Activated T-cell treated with anti-CD3 and anti-CD28 coated beads for 48 hours (primary cell): ENCODE data around the gene ZNF688.
"Not testable (repeated sequence)": the region's sequence is repeated elsewhere in the genome, so short reads cannot be mapped to it uniquely, and the experiment has no call there.

Experiments used
- DNase-seq: peaks from one replicate; pipeline ENCODE4 v3.0.0-alpha.2; 2020; ENCODE audit warnings: low read depth

ZNF688 gene

GRCh38 chr16:30571445-30572322 lies at the start of gene ZNF688:
TSS of gene ZNF688 (minus strand) at chr16:30571714. CDS start at chr16:30571629, 85 bp downstream.
- DNase-seq: peak; percentile 86

GRCh38 chr16:30620169-30620568 lies 48.7 kb upstream of the ZNF688 start:
- no peak for DNase-seq

DNA sequence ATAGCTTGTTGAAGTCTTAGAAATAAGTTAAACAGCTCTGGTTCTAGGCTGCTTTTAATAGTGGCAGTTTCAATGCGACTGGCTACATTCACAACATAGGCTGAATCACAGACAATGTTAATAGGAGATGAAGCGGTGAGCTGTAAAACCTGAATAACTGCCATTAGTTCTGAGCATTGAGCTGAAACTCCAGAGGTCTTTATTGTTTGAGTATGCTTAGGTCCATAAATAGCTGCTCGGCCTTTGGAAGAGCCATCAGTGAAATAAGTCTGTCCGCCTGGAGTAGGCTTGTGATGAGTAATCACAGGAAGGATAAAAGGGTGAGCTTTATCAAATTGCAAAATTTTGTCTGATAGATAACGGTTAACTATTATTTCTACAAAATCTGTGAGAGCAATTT lies 48.1 kb upstream of the ZNF688 start:
- DNase-seq: no peak

DNA sequence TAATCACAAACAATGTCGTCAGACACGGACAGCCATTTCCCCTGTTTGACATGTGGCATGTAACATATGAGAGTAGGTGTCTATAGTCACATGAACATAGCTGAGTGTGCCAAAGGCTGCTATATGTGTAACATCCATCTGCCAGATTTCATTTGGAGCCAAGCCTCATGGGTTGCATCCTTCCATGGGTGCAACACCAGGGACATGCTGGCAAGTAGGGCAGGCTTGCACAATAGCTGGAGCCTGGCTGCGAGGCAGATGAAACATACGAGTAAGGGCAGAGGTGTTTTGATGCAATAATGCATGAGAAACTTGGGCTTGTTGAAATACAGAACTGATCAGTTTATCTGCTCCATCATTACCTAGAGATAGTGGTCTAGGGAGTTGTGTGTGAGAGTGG lies 47.7 kb upstream of the ZNF688 start:
- DNase-seq: no peak

DNA sequence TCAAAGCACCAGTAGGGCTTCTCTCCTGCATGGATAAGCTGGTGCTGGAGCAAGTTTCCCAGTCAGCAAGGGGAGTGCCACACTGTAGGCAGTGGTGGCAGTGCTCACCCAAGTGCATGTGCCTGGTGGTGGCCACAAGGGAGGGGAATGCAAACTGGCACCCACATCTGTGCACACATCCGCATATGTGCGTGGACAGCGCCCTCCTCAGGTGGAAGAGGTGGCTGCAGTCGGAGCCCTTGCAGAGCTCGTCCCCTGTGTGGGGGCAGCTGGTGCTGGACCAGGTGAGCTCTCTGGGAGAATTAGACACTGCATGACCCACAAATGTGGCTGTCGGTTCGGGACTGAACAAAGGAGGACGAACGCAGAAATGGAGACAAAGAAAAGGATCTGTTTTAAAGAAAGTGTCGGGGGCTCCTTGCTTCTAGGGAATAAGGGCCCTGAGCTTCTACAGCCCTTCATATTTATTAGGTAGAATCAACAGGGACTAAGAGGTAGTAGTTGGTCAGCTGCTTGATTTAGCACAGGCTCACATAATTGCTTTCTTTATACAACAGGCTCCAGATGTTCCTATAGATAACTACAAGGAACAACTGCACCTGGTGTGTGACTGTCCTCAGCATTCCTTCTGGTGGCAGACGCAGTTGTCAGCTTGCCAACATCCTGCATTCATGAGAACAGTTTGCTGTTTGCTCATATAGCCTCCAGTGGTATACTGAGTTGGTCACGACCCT lies 44.0 kb upstream of the ZNF688 start:
- peak; percentile 84 for DNase-seq

- DNase-seq: peak; percentile 90
Observed at GRCh38 chr16:30609926-30610839, 38.7 kb upstream of the ZNF688 start, which contains the start of gene ZNF689. TSS of gene ZNF689 (minus strand) at chr16:30610389. CDS start at chr16:30610041, 348 bp downstream.

GRCh38 chr16:30609002-30609925 lies 37.8 kb upstream of the ZNF688 start:
- peak; percentile 39 for DNase-seq

GRCh38 chr16:30606004-30606403 lies 34.5 kb upstream of the ZNF688 start:
- no peak for DNase-seq

DNA sequence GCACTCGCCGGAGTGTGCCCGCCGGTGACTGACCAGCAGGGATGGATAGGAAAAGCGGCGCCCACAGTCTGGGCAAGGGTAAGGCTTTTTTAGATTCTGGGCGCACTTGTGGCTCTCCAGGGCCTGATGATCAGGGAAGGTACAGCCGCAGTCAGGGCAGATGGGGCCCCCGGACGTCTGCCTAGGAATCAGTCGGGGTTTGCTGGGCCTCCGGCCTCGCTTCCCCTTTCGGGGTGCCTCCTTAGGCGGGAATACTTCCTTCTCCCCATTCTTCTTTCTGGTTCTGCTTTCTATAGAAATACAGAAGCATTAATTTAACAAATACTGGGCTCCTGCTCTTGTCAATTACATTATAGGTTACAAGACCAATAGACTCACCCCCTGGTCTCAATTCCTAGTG lies 33.6 kb upstream of the ZNF688 start:
- no peak for DNase-seq

DNA sequence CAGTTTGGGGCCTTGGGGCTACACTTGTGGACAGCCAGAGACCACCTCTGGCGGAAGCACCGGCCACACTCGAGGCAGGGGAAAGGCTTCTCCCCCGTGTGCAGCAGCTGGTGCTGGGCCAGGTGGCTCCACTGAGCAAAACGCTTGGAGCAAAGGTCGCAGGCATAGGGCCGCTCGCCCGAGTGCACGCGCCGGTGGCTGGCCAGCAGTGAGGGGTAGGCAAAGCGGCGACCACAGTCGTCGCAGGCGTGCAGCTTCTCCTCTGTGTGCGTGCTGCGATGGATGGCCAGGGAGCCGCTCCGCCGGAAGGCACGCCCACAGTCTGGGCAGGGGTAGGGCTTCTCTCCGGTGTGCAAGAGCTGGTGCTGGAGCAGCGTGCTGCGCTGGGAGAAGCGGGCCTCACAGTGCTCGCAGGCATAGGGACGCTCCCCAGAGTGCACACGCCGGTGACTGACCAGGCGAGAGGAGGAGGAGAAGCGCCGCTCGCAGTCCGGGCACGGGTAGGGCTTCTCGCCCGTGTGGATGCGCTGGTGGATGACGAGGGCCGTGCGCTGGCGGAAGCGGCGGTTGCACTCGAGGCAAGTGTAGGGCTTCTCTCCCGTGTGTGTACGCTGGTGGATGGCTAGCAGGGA lies 32.9 kb upstream of the ZNF688 start:
- no peak for DNase-seq

- DNase-seq: no peak
Observed at GRCh38 chr16:30603945-30604315, 32.4 kb upstream of the ZNF688 start.

- no peak for DNase-seq
Observed at GRCh38 chr16:30602616-30603277, 31.2 kb upstream of the ZNF688 start.

DNA sequence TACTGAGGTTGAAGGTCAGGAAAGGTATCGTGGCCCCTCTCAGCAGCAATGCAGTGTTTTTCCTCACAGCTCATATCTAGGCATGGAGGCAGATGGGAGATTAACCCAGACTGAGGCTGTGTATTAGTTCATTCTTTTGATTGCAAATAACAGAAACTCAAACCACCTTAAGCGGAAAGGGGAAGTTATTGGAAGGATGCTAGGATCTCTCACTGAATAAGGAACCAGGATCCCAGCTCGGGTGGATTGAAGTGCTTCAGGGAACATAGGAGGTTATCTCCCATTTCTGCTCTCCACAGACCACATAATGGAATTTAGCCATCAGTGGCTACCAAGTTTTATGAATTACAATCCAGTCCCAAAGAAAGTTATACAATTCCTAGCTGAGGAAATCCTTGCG lies 30.5 kb upstream of the ZNF688 start:
- no peak for DNase-seq

DNA sequence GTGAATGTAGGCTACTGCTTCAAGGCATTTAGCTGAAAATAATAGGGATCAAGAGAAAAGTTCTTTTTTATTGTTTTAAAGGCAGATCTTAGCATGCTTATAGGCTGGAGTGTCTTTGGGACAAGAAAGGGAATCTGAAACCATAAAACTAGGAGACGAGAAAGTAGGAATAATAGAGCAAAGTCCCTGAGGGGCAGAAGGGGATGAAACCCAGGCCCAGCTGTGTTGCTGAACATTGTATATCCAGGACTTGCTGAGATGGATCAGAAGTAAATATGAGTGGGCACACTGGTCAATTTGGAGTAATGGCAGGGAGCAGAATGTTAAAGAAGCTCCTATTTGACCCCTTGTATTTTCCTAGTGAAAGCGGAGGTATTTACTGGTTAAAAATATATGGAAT lies 29.4 kb upstream of the ZNF688 start:
- no peak for DNase-seq

DNA sequence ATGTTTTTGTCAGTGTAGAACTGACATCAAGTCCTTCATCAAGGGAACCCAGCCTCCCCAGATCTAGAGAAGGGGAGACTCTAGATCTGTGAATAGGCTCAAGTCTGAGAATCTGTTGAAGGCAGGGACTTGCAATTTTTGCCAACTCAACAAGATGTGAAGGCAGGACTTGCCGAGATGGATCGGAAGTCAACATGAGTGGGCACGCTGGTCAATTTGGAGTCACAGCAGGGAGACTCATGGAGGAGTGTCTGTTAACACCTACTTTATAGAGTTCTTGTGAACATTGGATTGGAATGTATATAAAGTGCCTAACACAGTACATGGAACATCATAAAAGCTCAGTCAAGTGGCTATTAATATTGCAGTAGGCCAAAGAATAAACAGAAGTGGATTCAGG lies 28.7 kb upstream of the ZNF688 start:
- no peak for DNase-seq

DNA sequence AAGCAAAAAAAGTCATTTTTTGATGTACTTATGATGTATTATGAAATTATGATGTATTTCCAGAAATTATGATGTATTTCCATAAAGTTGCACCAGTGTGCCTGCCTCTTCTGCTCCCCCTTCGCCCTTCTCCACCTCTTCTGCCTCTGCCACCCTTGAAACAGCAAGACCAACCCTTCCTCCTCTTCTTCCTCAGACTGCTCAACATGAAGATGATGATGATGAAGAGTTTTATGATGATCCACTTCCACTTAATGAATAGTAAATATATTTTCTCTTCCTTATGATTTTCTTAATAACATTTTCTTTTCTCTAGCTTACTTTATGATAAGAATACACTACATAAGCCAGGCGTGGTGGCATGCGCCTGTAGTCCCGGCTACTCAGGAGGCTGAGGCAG lies 21.4 kb upstream of the ZNF688 start:
- DNase-seq: no peak

DNA sequence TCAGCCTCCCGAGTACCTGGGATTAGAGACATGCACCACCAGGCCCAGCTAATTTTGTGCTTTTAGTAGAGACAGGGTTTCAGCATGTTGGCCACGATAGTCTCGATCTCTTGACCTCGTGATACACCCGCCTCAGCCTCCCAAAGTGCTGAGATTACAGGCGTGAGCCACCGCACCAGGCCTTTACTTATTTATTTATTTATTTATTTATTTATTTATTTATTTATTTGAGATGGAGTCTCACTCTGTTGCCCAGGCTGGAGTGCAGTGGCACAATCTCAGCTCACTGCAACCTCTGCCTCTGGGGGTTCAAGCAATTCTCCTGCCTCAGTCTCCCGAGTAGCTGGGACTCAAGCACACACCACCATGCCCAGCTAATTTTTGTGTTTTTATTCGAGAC lies 19.4 kb upstream of the ZNF688 start:
- DNase-seq: not testable (repeated sequence)

DNA sequence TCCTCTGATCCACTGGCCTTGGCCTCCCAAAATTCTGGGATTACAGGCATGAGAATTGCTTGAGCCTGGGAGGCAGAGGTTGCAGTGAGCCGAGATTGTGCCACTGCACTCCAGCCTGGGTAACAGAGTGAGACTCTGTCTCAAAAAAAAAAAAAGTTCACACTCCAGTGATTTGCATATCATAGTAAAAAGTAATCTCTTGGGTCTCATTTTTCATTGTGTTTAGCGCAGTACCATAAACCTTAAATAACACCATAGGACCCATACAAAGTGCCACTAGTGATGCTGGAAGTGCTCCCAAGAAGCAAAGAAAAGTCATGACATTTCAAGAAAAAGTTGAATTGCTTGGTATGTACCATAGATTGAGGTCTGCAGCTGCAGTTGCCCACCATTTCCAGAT lies 18.1 kb upstream of the ZNF688 start:
- DNase-seq: not testable (repeated sequence)

- DNase-seq: no peak
Observed at GRCh38 chr16:30588651-30589050, 17.1 kb upstream of the ZNF688 start.
